Breast epithelium (tissue), 3 donors: Measurements from ENCODE around the gene CNTNAP2.

Experiments used
- POLR2A ChIP-seq: fragments of 450-650 bp; IDR thresholded peaks from one replicate; pipeline ENCODE4 v1.6.1; 2016; ENCODE audit warnings: antibody characterized with exemption, mild to moderate bottlenecking, moderate library complexity
- TF ChIP-seq, protein P1 (sequence below), 3 donors: fragments of 450-650 bp; IDR thresholded peaks; one replicate each; pipeline ENCODE4 v1.5.1; 2016 to 2017; ENCODE audit warnings: antibody characterized with exemption in 3 of 3, mild to moderate bottlenecking in 3 of 3, moderate library complexity in 3 of 3

GRCh38 chr7:147771344-147771743 is 1654.7 kb downstream of the CNTNAP2 start:
- TF ChIP-seq, protein P1, sequence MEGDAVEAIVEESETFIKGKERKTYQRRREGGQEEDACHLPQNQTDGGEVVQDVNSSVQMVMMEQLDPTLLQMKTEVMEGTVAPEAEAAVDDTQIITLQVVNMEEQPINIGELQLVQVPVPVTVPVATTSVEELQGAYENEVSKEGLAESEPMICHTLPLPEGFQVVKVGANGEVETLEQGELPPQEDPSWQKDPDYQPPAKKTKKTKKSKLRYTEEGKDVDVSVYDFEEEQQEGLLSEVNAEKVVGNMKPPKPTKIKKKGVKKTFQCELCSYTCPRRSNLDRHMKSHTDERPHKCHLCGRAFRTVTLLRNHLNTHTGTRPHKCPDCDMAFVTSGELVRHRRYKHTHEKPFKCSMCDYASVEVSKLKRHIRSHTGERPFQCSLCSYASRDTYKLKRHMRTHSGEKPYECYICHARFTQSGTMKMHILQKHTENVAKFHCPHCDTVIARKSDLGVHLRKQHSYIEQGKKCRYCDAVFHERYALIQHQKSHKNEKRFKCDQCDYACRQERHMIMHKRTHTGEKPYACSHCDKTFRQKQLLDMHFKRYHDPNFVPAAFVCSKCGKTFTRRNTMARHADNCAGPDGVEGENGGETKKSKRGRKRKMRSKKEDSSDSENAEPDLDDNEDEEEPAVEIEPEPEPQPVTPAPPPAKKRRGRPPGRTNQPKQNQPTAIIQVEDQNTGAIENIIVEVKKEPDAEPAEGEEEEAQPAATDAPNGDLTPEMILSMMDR (IDR thresholded peaks at IDR 0.05) = no peak
- no peak for TF ChIP-seq POLR2A
